K562 (cell line): ENCODE data around the gene LIPH. TPM values are rescaled to one million over a fixed set of nuclear protein-coding genes. Genes with fewer than 3 reads are reported as not detected.

Source experiments
- ZBTB40 ChIP-seq, 2 experiments: fragments of 450-650 bp in 1 of 2; sonication (generic) in 1 of 2; formaldehyde crosslinking in 1 of 2; IDR thresholded peaks; 2 replicates each; pipeline versions ENCODE4 v1.7.1 to v1.9.0; 2016 to 2022; ENCODE audit warnings: inconsistent platforms in 1 of 2, mild to moderate bottlenecking in 1 of 2, missing genetic modification reagents in 1 of 2
- polyA plus RNA-seq, 8 experiments: library from polyadenylated mRNA; depleted of rRNA in 4 of 8; stranded (reverse) in 5 of 8; unstranded in 3 of 8; fragments of >200 nt; fragmentation: Nextera tagmentation in 2 of 8; fragmentation: Illumina TruSeq in 1 of 8; extraction: Ambion mirVana in 2 of 8; extraction: Trizol in 1 of 8; gene quantifications; 2 replicates each; pipeline versions ENCODE4 v1.2.1 to v1.2.3, GENCODE V29; 2011 to 2014; ENCODE audit warnings: inconsistent platforms in 1 of 8, missing spikeins in 1 of 8
- total RNA-seq, 7 experiments: library from RNA; depleted of rRNA in 6 of 7; stranded (reverse); fragments of >200 nt in 6 of 7; fragmentation: Illumina TruSeq in 2 of 7; extraction: Trizol in 2 of 7; gene quantifications; 2 replicates each; pipeline versions ENCODE4 v1.2.1 to v1.2.3, GENCODE V29; 2011 to 2021; ENCODE audit warnings: low replicate concordance in 1 of 7

The LIPH gene
- total and polyA plus RNA-seq, 9 of the 15 experiments (the other 6 are each of a cell fraction or from before 2014, with no cell fraction given): 0.73 to 1.8 (median 1.3) TPM

GRCh38 chr3:185465471-185465870 lies 86.9 kb downstream of the LIPH start (continued):
- no peak for TF ChIP-seq ZBTB40 (IDR thresholded peaks at IDR 0.05)
- TF ChIP-seq ZBTB40 (CRISPR knock-in tag; IDR thresholded peaks at IDR 0.05): no peak
